Measurements from ENCODE around the gene TSC22D1. TPM values are rescaled to one million over a fixed set of nuclear protein-coding genes. Genes with fewer than 3 reads are reported as not detected.
"Not testable (repeated sequence)": the region's sequence is repeated elsewhere in the genome, so short reads cannot be mapped to it uniquely, and the experiment has no call there.

Gene TSC22D1
- polyA plus RNA-seq (ENCODE audit: insufficient read length): 219 TPM
- long read RNA-seq, donor 1, full-length matches to known transcripts: 233 of 238 reads
- long read RNA-seq, donor 1, partial matches to known transcripts: 5 of 238 reads
- long read RNA-seq, donor 1, other reads (novel, unspliced or antisense): 0 of 238 reads
- long read RNA-seq, donor 2, full-length matches to known transcripts: 180 of 180 reads
- long read RNA-seq, donor 2, partial matches to known transcripts: 0 of 180 reads
- long read RNA-seq, donor 2, other reads (novel, unspliced or antisense): 0 of 180 reads
- long read RNA-seq, donor 3, full-length matches to known transcripts: 147 of 155 reads
- long read RNA-seq, donor 3, partial matches to known transcripts: 8 of 155 reads
- long read RNA-seq, donor 3, other reads (novel, unspliced or antisense): 0 of 155 reads
- long read RNA-seq, donor 4, full-length matches to known transcripts: 24 of 24 reads
- long read RNA-seq, donor 4, partial matches to known transcripts: 0 of 24 reads
- long read RNA-seq, donor 4, other reads (novel, unspliced or antisense): 0 of 24 reads
- long read RNA-seq, donor 5, full-length matches to known transcripts: 349 of 349 reads
- long read RNA-seq, donor 5, partial matches to known transcripts: 0 of 349 reads
- long read RNA-seq, donor 5, other reads (novel, unspliced or antisense): 0 of 349 reads
- long read RNA-seq, donor 6, full-length matches to known transcripts: 206 of 206 reads
- long read RNA-seq, donor 6, partial matches to known transcripts: 0 of 206 reads
- long read RNA-seq, donor 6, other reads (novel, unspliced or antisense): 0 of 206 reads
- long read RNA-seq, donor 7, full-length matches to known transcripts: 276 of 276 reads
- long read RNA-seq, donor 7, partial matches to known transcripts: 0 of 276 reads
- long read RNA-seq, donor 7, other reads (novel, unspliced or antisense): 0 of 276 reads
- long read RNA-seq, donor 8, full-length matches to known transcripts: 92 of 92 reads
- long read RNA-seq, donor 8, partial matches to known transcripts: 0 of 92 reads
- long read RNA-seq, donor 8, other reads (novel, unspliced or antisense): 0 of 92 reads

DNA sequence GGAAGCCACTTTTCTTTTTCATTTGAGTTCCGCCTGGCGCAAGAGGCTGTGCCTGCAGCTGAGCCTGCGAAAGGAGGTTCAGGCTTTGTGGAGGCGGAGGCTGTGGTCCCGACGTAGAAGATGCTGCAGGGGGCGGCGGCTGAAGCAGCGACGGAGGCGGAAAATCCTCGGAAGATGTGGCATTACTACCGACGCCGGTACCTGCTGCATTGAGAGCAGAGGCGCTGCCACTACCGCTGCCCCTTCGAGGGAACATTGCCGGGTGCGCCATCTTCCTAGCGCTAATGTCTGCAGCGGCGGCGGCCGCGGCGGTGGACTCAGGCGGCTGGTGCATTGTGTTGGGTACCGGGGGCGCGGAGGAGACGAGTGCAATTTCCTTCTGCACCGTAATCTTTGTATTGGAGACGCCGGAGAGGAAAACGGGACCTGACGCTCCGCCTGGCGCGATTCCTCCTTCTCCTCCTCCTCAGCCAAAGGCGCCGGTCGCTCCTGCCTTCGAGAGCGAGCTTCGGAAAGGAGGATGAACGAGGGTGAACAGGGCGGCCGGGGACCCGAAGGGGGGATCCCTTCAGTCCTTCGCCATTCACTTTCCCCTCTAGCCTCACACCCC is at the start of gene TSC22D1:
TSS of gene TSC22D1 (minus strand) at position 590 of the 610 bp plus-strand sequence. CDS start at position 334, 256 bp downstream.
- DNase-seq: no peak

- no peak for DNase-seq
Measured at GRCh38 chr13:44622708-44623107, 46.6 kb upstream of the TSC22D1 start.

- DNase-seq: no peak
Measured at GRCh38 chr13:44622261-44622660, 46.1 kb upstream of the TSC22D1 start.

DNA sequence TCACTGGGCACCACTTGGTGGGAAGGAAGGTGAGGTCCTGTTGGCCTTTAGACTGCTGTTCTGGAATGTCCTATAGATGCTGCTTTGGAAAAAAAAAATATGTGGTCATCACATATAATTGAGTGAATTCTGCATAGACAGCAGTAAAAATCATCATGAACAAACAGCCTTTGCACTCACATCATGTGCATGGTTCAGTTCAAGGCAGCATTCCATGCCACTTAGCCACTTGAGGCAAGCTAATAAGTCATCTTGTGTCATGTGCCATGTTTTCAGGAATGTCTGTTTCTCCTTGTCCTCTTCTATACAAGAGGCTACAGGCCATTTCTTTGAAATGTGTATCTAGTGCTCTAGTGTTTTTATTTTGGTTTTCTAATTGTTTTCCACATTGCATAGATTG is 43.9 kb upstream of the TSC22D1 start:
- DNase-seq: no peak

GRCh38 chr13:44619651-44620050 is 43.5 kb upstream of the TSC22D1 start:
- no peak for DNase-seq

DNA sequence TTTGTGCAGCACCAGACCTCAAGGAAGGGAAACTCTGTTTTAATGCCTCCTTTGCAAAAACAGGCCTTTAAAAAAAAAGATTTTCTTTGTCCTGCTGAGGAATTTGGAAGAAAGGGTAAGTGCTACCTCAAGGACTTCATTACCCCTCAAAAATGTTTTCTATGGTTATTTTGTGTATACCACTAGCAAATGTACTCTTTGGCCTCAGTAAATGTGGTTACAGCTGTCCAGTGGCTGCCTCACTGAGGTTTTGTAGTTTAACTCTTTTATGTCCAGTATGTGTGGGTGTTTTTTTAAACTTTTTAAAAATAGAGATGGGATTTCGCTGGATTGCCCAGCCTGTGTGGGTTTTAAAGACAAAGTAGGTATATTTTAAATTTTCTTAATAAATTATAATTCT is 42.2 kb upstream of the TSC22D1 start:
- DNase-seq: no peak

- no peak for DNase-seq
Measured at GRCh38 chr13:44617648-44618047, 41.5 kb upstream of the TSC22D1 start.

- DNase-seq: no peak
Measured at GRCh38 chr13:44609137-44609536, 33.0 kb upstream of the TSC22D1 start.

DNA sequence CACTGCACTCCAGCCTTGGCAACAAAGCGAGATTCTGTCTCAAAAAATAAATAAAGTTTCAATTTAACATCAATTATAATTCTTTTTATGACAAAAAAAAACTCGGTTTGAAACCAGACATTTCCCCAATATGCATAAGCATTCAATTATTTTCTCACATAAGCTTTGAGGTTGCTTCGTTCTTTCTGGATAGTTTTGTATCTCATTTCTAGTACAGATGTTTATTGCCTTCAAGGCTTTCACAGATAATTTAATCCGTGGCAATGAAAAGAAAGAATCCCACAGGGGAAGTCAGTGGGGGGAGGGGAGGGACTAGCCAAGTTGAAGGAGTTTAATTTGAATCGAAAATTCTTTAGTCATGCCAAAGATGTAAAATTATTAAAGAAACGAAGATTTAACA is 29.6 kb upstream of the TSC22D1 start:
- DNase-seq: no peak

DNA sequence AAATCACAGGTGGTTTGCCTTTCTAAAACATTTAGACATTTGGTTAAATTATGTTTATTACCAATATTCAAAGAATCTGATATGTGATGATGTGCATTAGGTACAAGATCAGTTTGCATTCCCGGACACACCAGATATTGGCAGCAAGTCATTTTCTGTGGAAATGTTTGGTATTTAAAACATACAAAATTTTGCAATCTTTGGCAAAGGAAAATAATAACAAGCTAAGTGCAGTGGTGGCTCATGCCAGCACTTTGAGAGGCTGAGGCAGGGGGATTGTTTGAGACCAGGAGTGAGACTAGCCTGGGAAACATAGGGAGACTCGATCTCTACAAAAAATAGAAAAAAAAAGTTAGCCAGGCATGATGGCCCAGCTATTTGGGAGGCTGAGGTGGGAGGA is 29.1 kb upstream of the TSC22D1 start:
- DNase-seq: no peak

DNA sequence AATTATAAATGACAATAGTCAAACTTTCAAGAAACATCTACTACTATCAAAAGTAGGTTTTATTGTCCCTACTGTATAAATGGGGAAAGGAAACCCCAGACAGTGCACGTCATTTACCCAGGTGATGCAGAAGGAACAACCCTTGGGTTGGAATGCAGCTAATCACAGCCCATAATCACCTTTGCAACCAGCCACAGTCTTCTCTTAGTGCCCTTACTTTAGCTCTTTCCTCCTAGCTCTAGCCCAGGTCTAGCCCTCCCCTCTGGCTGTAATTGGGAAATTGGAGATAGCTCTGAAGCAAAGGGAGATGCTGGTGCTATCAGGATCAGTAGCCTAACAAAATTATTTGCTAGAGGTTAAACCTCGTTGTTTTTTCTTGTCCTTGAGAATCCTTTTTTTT is 25.5 kb upstream of the TSC22D1 start:
- no peak for DNase-seq

DNA sequence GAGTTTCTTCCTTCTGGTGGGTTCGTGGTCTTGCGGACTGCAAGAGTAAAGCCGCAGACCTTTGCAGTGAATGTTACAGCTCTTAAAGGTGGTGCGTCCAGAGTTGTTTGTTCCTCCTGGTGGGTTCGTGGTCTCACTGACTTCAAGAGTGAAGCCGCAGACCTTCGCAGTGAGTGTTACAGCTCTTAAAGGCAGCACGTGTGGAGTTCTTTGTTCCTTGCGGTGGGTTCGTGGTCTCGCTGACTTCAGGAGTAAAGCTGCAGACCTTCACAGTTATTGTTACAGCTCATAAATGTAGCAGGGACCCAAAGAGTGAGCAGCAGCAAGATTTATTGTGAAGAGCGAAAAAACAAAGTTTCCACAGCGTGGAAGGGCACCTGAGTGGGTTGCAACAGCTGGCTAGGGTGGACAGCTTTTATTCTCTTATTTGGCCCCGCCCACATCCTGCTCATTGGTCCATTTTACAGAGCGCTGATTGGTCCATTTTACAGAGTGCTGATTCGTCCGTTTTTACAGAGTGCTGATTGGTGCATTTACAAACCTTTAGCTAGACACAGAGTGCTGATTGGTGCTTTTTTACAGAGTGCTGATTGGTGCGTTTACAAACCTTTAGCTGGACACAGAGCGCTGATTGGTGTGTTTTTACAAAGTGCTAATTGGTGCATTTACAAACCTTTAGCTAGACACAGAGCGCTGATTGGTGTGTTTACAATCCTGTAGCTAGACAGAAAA is 17.9 kb upstream of the TSC22D1 start:
- not testable (repeated sequence) for DNase-seq

DNA sequence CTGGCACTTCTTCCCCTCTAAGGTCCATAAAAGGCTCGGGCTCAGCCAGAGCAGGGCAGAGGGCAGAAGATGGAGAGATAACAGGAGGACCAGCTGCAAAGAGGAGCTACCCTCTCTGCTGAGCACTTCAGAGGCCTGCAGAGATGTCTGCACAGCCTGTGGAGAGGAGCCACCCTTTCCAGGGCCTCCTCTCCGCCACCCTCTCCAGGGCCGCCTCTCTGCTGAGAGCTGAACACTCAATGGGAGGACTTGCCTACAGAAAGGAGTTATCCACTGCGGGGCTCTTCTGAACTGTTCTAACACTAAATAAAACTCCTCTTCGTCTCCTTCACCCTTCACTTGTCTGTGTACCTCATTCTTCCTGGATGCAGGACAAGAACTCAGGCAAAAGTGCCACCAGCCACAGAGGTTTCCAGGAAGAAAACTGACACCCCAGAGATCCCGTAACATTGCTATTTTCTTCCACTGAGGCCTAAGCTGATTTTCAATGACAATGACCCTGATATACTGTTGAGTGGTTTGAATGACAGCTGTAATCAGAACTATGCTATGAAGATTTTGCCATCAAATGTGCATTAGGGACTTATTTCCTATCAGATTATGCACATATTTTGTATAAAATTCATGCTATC is 16.2 kb upstream of the TSC22D1 start:
- no peak for DNase-seq

DNA sequence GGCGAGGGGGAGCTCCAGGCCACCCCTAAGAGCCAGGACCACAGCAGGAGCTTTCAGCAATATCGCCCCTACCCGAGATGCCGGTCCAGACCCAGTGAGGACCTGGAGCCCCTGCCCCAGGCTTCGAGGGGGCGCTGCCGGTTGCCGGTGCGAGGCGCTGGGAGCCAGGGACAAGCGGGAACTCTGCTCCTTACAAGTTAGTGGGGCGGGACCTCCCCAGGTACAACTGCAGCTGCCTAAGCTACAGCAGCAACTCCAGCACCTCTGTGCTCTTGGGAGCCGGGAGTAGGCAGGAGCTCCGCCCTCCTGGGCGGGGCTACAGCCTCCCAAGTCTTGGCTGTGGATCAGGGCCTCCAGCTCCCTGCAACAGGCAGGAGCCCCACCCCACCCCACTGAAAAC is 15.2 kb upstream of the TSC22D1 start:
- no peak for DNase-seq

GRCh38 chr13:44583137-44583536 is 7.0 kb upstream of the TSC22D1 start:
- no peak for DNase-seq

GRCh38 chr13:44578067-44578400 is 1.9 kb upstream of the TSC22D1 start:
- no peak for DNase-seq

- peak; percentile 94 for DNase-seq
Measured at GRCh38 chr13:44577236-44578066, 1.3 kb upstream of the TSC22D1 start.

DNA sequence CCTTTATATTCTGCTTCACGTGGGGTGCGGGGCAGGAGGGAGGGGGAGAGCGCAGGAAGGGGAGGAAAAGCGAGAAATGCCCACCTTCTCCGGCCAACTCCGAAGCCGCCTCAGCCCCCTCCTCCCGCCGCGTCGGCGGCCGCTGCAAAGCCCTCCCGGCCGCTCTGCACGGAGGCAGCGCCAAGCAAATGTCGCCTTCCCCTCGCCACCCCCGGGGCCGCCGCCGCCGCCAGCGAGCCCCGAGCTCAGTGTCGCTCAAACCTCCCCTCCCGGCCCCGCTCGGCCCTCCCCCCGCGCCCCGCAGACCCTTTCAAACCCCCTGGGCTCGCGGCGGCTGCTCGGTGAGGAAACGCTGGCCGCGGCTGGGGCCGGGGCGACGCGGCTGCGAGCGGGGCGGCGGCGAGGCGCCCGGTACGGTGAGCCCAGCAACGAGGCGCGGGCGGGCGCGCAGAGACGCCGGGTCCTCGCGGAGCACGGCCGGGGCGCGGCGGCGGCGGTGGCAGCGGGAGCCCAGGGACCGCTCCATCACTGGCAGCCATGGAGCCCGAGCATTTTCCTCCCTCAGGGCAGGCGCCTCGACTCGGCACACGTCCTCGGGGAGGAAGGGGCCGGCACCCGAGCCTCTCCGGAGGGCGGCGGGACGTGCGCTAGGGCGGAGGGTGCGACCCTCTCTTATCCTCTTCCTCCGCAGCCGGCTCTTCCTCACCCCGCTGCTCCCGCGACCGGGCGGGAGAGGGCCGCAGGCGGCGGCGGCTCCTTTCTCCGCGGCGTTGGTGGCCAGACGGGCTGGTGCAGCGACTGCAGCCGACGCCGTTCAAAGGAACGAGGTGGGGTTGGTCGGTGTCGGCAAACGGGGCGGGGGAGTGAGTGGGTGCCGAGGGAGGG is 463 bp upstream of the TSC22D1 start:
- DNase-seq: no peak

DNA sequence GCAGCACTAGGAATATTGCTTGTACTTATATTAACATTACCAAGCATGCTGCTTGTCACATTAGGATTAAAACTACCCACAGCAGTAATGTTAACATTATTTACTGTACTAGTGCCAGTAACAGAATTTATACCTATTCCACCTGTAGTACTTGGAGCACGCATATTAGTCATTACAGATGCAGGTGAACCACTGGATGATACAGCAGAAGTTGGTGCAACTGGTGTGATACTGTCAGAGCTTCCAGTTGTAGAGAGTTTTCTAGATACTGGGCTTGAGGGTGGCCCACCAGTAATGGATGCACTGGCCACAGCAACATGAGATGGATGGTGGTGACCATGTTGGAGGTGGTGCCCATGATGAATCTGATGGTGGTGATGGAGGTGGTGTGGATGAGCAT is 1.1 kb downstream of the TSC22D1 start:
- DNase-seq: no peak
